ENCODE measurements around the gene UGT2B28.
"Not testable (repeated sequence)": the region's sequence is repeated elsewhere in the genome, so short reads cannot be mapped to it uniquely, and the experiment has no call there.

UGT2B28 gene

DNA sequence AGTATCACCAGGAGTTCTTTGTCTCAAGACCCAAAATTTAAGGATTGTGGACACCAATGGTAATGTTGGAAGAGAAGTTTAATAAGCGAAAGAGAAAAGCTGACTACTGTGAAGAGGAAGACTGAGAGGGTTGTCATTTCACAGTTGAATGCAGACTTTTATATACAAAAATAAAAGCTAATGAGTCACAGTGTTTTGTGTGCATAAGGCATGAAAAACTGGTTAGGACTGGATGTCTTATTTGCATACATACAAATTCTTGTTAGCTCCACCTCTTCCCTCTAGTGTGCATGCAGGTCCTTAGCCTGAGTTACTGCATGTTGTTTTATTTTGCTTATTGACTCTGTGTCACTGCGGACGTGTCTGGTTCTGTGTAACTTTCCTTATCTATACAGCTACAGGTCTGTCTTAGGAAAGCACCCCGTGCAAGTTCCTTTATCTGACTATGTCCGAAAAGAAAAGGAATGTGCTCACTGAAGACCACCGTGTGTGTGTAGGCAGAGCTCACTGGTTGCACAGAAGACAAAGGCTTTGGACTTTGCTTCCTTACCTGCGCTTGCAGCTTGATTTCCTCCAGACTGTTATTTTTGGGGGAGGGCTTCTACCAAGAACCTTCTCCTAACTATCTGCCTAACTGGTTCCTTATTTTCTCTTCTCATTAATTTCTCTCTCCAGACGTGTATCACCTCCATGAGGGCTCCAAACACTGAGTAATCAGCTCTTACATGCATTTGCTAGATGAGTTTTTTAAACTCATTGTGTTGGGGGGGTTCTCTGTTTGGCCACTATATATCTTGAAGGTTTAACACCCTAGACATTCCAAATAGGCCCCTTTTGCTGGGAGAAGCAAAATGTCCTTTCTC is 63.5 kb downstream of the UGT2B28 start:
- DNase-seq = not testable (repeated sequence)

Data from NCI-H1694 treated with DMSO at 0.1 percent for 48 hours (cell line).